ENCODE measurements around the gene STARD3. TPM values are rescaled to one million over a fixed set of nuclear protein-coding genes. Genes with fewer than 3 reads are reported as not detected.

Gene STARD3
- total RNA-seq, 1 donor from 2014 or later, result 62.0 TPM

GRCh38 chr17:39648616-39649366, 11.8 kb downstream of the STARD3 start:
- no peak for TF ChIP-seq CTCF (conservative IDR thresholded peaks at IDR 0.05)
- H3K4me1 Mint-ChIP-seq (ENCODE audit: unreplicated experiment), result peaks cover 36% of the 10 kb centered on the region
- no peaks in the 10 kb centered on the region for H3K9me3 Mint-ChIP-seq
- H3K27ac Mint-ChIP-seq, result peak overlapping the region; percentile 25
- H3K27me3 Mint-ChIP-seq, result no peaks in the 10 kb centered on the region
- H3K36me3 Mint-ChIP-seq, result no peaks in the 10 kb centered on the region
- no peak for DNase-seq (ENCODE audit: extremely low spot score, unreplicated experiment)
- H3K4me3 Mint-ChIP-seq, result no peak overlapping the region

- no peak for DNase-seq (ENCODE audit: extremely low spot score, unreplicated experiment)
- H3K27me3 Mint-ChIP-seq, result no peaks in the 10 kb centered on the region
- H3K27ac Mint-ChIP-seq, result no peak overlapping the region
- no peaks in the 10 kb centered on the region for H3K36me3 Mint-ChIP-seq
- peaks cover 35% of the 10 kb centered on the region for H3K4me1 Mint-ChIP-seq (ENCODE audit: unreplicated experiment)
- H3K9me3 Mint-ChIP-seq, result no peaks in the 10 kb centered on the region
- TF ChIP-seq CTCF (conservative IDR thresholded peaks at IDR 0.05), result no peak
- no peak overlapping the region for H3K4me3 Mint-ChIP-seq
These were observed 13.2 kb downstream of the STARD3 start for GRCh38 chr17:39650121-39650579.

- Mint-ChIP-seq H3K27ac (peak overlapping the region; percentile 30), H3K4me1 (ENCODE audit: unreplicated experiment) (peaks cover 41% of the 10 kb centered on the region), H3K9me3 (no peaks in the 10 kb centered on the region), H3K4me3 (peak overlapping the region; percentile 67), H3K36me3 (no peaks in the 10 kb centered on the region), H3K27me3 (no peaks in the 10 kb centered on the region)
- no peak for TF ChIP-seq CTCF (conservative IDR thresholded peaks at IDR 0.05)
- no peak for DNase-seq (ENCODE audit: extremely low spot score, unreplicated experiment)
These were observed 15.1 kb downstream of the STARD3 start for GRCh38 chr17:39651923-39652586.

- no peak for TF ChIP-seq CTCF (conservative IDR thresholded peaks at IDR 0.05)
- H3K36me3 Mint-ChIP-seq, result no peaks in the 10 kb centered on the region
- H3K4me3 Mint-ChIP-seq, result peak overlapping the region; percentile 67
- peak overlapping the region; percentile 30 for H3K27ac Mint-ChIP-seq
- no peaks in the 10 kb centered on the region for H3K27me3 Mint-ChIP-seq
- no peaks in the 10 kb centered on the region for H3K9me3 Mint-ChIP-seq
- peaks cover 41% of the 10 kb centered on the region for H3K4me1 Mint-ChIP-seq (ENCODE audit: unreplicated experiment)
- DNase-seq (ENCODE audit: extremely low spot score, unreplicated experiment), result no peak
These were observed 15.8 kb downstream of the STARD3 start for GRCh38 chr17:39652587-39653315.

GRCh38 chr17:39653316-39653661, 16.3 kb downstream of the STARD3 start:
- TF ChIP-seq CTCF (conservative IDR thresholded peaks at IDR 0.05), result no peak
- H3K9me3 Mint-ChIP-seq, result no peaks in the 10 kb centered on the region
- no peaks in the 10 kb centered on the region for H3K27me3 Mint-ChIP-seq
- H3K4me1 Mint-ChIP-seq (ENCODE audit: unreplicated experiment), result peaks cover 41% of the 10 kb centered on the region
- no peak for DNase-seq (ENCODE audit: extremely low spot score, unreplicated experiment)
- H3K36me3 Mint-ChIP-seq, result no peaks in the 10 kb centered on the region
- H3K27ac Mint-ChIP-seq, result no peak overlapping the region
- H3K4me3 Mint-ChIP-seq, result no peak overlapping the region
